Retina (tissue), 1 donor: ENCODE measurements around the gene HDGF.
"Not testable (repeated sequence)": the region's sequence is repeated elsewhere in the genome, so short reads cannot be mapped to it uniquely, and the experiment has no call there.

Experiments
- DNase-seq: peaks from one replicate; pipeline ENCODE4 v3.0.0-alpha.2; 2016

The HDGF gene

GRCh38 chr1:156766298-156767100 is 15.0 kb upstream of the HDGF start:
- DNase-seq: no peak

GRCh38 chr1:156765666-156766065 is 14.2 kb upstream of the HDGF start:
- no peak for DNase-seq

DNA sequence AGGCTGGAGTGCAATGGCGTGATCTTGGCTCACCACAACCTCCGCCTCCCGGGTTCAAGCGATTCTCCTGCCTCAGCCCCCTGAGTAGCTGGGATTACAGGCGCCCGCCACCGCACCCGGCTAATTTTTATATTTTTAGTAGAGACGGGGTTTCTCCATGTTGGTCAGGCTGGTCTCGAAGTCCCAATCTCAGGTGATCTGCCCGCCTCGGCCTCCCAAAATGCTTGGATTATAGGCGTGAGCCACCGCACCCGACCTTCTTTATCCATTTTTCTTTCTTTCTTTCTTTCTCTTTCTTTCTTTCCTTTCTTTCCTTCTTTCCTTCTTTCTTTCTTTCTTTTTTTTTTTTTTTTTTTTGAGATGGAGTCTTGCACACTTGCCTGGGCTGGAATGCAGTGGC is 13.7 kb upstream of the HDGF start:
- not testable (repeated sequence) for DNase-seq

- DNase-seq: no peak
Measured at GRCh38 chr1:156760796-156761104, 9.3 kb upstream of the HDGF start.

DNA sequence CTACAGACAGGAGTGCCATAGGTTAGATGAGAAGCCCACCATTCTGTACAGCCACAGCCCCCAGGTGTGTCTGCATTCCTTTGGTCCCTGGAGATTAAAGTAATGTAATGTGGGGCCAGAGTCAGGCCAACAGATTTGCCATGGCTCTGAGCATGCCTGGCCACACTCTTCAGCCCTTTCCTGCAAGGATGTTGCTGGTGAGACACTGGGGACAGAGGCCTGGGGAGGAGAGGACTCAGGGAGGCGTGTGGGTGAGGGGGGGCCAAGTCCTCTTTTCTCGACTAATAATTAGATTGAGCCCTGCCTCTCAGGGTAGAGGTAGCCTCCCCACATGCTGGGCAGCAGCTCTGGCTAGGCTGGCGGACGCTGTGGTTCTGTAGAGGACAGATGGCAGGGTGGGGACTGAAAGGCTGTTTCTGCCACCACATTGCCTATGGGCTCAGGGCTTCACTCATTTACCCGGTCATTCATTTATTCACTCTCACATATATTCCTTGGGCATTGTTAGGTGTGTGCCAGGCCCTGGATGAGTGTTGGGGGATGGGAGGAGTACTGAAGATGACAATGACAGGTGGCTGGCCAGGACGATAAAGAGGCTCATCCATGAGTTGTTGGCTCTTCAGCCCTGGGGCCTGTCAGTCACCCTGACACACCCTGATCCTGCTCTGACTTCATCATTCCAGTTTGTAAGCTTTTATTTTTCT is 8.8 kb upstream of the HDGF start:
- DNase-seq: peak; percentile 38

- DNase-seq: not testable (repeated sequence)
Measured at GRCh38 chr1:156757572-156758253, 6.2 kb upstream of the HDGF start.

GRCh38 chr1:156756355-156756754 is 4.9 kb upstream of the HDGF start:
- no peak for DNase-seq

- DNase-seq: no peak
Measured at GRCh38 chr1:156755527-156755950, 4.1 kb upstream of the HDGF start.

- no peak for DNase-seq
Measured at GRCh38 chr1:156754219-156754618, 2.7 kb upstream of the HDGF start.

DNA sequence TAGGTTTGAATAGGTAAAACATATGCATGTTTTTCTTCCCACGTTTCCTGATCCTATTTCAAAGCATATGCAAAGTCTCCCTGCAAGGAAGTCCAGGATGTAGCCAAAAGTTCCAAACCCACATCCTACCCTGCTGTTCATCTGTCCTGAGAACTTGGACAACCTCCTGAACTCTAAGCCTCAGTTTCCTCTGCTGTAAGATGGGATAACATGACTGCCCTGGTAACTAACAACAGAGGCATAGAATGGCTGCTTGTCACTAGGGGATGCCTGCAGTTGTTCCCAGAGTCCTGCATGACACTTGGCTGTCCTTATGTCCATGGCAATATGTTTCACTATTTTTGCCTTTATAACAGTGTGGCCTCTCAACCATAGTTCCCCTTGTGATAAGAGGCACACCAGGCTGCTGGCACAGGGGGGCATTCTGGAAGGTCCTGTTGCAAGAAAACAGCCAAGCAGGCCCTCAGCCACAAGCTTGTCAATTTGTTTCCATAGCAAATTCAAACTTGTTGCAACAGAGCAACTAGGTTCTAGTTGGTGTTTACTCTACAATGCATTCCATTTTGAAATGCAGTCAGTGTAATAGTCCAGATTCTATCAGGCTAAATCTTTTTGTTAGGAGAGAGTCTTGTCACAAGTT is 1.5 kb upstream of the HDGF start:
- no peak for DNase-seq

DNA sequence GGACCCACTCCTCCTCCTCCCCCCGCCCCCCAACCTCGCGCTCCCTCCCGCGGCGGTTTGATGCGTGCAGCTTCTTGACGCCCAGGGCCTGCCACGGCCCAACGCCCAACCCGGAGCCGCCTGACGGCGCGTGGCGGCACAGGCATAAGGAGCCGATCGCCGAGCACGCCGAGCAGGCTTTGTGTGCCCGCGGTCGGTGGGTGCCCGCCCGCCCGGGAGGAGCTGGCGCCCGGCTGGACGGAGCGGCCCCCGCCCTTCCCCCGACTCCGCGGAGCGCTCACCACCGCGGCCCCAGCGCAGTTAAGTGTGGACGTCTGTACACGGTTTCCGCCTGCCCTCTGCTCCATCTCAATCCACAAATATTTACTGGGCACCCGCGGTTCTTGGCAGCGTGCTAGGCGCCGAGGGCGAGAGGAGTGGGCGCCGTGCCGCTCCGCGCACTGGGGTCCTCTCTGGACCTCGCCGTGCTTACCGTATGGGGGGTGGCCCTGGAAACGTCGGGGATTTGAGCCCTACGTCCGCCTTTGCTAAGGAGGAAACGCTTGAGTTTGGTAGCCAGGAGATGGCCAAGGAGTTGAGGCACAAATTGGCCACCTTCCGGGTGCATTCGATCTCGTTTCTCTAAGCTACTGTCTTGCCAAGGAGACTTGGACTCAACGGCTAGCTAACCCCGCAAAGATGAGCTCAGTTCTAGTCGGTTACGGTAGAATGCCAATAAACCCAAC is 444 bp upstream of the HDGF start:
- peak; percentile 93 for DNase-seq

DNA sequence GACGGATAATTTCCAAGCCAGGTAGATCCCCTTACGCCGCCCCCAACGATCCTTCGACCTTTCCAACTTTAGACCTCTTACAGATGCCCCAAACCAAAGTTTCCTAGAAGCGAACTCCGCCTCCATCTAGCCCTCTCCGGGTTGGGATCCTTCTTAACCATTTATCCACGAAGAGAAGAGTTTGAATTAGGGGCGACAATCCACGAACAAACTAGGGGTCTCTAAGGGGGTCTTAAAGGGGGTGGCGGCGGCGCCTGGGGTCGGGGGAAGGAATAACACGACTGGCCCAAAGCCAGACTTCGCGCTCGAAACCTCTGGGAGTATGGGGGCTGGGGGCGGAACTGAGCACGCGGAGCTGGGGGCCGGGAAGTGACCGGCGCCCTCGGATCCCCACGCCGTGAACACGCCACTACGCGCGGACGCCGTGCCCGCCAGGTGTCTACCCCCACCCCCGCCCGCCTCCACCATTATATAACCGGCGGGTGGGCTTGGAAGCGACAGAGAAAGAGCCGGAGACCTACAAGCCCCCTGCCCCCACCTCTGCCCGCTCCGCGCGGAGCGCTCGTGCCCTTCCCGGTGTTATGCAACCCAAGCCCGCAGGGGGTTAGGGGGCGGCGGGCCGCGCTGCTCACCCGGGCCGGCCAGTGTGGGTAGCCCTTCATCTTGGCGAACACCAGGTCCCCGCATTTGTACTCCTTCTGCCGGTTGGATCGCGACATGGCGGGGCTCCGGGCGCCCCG is 594 bp downstream of the HDGF start:
- peak; percentile 74 for DNase-seq

DNA sequence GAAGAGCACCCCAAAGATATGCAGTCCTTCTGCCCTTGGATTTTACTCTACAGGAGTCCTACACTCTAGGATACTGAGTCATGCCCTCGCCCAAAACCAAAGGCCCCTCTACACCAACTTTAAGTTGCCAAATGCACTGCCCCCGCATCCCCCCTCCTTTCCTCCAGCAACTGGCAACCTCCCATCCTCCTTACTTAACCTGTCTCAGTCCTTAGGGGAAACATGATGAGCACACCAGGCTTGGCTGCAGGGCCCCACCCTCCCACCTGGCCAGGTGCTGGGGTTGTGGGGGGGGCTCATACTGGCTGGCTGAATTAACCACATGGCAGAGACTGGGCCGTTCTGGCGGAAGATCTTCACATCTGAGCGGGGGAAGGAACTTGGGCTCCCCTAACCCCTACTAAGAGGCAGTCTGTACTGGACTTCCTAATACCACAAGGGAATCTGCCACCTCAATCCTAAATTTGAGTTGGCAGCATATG is 1.2 kb downstream of the HDGF start:
- peak; percentile 17 for DNase-seq

DNA sequence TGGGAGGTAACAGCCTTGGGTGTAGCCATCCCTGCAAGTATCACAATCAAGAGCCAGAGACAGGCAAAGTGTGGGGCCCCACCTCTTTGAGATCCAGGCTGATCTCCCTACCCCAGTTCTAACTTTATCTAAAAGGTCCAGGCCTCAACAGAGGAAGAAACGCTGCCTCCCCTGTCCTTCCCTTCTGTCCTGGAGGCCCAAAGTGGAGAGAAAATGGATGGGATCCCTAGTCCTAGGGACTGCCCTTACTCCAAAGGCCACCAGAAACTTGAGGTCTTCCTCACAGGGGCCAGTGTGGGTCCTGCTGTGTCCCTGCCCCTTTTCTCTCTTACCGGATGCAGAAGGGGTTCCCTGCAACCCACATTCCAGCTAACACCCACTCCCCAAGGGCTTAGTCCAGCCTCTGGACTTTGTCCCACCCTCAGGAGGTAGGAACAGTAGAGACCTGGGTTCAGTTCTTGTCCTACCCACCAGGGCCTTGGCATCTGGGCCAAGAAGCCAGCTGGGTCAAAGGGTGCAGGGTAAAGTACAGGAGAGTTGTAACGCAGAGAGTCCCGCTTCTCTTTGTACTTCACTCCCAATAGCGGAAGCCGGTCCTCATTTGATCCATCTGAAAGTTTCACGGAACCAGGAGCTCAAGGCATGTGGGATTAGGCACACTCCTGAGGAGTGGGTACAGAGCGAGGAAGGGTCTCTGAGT is 1.9 kb downstream of the HDGF start:
- no peak for DNase-seq

- no peak for DNase-seq
Measured at GRCh38 chr1:156748670-156749418, 2.6 kb downstream of the HDGF start.

- DNase-seq: no peak
Measured at GRCh38 chr1:156747742-156748669, 3.5 kb downstream of the HDGF start.

- peak; percentile 90 for DNase-seq
Measured at GRCh38 chr1:156746728-156747631, 4.5 kb downstream of the HDGF start.

DNA sequence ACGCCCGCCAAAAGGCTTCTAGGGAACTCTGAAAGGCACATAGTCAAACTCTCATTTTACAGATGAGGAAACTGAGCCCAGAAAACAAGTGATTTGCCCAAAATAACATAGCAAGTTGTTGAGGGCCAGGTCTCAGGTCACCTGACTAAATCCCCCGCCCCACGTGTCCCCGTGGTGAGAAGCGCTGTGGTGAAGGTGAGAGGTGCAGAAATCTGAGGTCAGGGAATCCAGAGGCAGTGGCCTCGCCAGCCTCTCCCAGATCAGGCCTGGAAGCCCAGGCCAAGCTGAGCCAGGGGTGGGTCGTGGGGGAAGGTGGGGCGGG is 5.1 kb downstream of the HDGF start:
- DNase-seq: no peak
